SK-N-SH treated with all-trans-retinoic acid at 6 μM for 48 hours (cell line): ENCODE results near the gene TPMT.

Source experiments
- ARNTL ChIP-seq: fragments of 450-650 bp; formaldehyde crosslinking; IDR thresholded peaks from 2 replicates; pipeline ENCODE4 v1.5.0; 2020; ENCODE audit warnings: low read depth, mild to moderate bottlenecking, moderate library complexity, borderline replicate concordance
- ISL1 ChIP-seq: fragments of 250-450 bp; sonication (Bioruptor Pico); IDR thresholded peaks from 2 replicates; pipeline ENCODE4 v2.1.2; 2022; ENCODE audit warnings: mild to moderate bottlenecking, moderate library complexity
- OSR1 ChIP-seq: fragments of 250-450 bp; sonication (Bioruptor Pico); IDR thresholded peaks from 2 replicates; pipeline ENCODE4 v1.8.0; 2022; ENCODE audit warnings: moderate library complexity, mild to moderate bottlenecking, inconsistent platforms
- TCF4 ChIP-seq: fragments of 250-450 bp; sonication (Bioruptor Pico); IDR thresholded peaks from 2 replicates; pipeline ENCODE4 v1.8.0; 2021; ENCODE audit warnings: mild to moderate bottlenecking, moderate library complexity, borderline replicate concordance

DNA sequence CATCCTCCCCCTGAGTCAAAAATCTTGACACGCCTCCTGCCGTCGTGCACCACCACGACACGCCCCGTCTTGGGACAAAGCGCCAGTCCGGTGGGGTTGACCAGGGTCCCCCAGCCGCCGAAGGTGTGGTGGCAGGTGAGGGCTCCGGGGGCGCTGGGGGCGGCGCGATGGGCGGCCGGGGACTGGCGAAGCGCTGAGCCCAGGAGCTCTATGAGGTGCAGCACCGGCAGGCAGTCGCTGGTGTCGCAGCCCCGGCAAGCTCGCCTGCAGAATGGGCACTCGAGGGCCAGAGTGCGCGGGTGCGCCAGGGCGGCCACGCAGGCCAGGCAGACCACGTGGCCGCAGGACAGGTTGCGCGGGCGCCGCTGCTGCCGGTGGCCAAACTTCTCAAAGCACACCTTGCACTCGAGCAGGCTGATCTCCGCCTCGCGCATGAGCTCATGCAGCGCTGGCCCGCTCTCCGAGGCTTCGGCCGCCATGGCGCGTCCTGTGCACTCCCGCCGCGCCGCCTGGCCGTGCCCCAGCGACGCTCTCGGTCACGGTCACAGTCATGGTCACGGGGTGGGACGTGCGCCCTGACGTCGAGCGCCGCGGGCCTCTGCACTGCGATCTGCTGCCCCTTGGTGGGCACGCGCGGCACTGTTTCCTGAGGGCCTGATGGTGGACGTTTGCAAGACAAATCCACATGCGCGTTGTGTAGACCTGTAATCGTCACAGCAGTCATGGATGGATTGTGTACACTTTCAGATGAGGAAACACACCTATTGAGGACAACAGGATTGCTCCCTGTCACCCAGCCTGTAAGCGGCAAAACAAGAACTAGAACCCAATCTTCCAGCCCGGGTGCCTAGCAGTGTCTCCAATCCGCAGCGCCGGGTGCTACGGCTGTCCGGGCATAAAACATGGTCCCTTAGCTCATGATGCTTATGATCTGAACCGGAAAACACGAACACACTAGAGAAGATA is 32.5 kb downstream of the TPMT start, which contains the start of gene NHLRC1:
- TF ChIP-seq ARNTL (no peak), TCF4 (no peak), ISL1 (CRISPR knock-in tag) (no peak), OSR1 (no peak)
